SK-N-SH treated with all-trans-retinoic acid at 6 μM for 48 hours (cell line): ENCODE measurements around the gene RAPGEF5.

Source experiments
- ATAC-seq: fragments of 200-7000 bp; cut with Tn5 transposase; 3 replicates; pipeline ENCODE4 v1.9.1; 2020; ENCODE audit warnings: mild to moderate bottlenecking, moderate library complexity
- ARNTL ChIP-seq: fragments of 450-650 bp; formaldehyde crosslinking; IDR thresholded peaks from 2 replicates; pipeline ENCODE4 v1.5.0; 2020; ENCODE audit warnings: low read depth, mild to moderate bottlenecking, moderate library complexity, borderline replicate concordance
- BACH2 ChIP-seq: fragments of 250-450 bp; sonication (Bioruptor Pico); IDR thresholded peaks from 2 replicates; pipeline ENCODE4 v1.9.0; 2021; ENCODE audit warnings: mild to moderate bottlenecking, borderline replicate concordance
- CREB5 ChIP-seq: fragments of 250-450 bp; sonication (Bioruptor Pico); IDR thresholded peaks from 2 replicates; pipeline ENCODE4 v1.5.1; 2020; ENCODE audit warnings: low read depth, mild to moderate bottlenecking, moderate library complexity
- CSDC2 ChIP-seq: fragments of 250-450 bp; sonication (Bioruptor Pico); IDR thresholded peaks from 2 replicates; pipeline ENCODE4 v1.5.0; 2020; ENCODE audit warnings: mild to moderate bottlenecking, moderate library complexity
- ESRRG ChIP-seq: fragments of 250-450 bp; sonication (Bioruptor Pico); IDR thresholded peaks from 2 replicates; pipeline ENCODE4 v1.6.1; 2021; ENCODE audit warnings: mild to moderate bottlenecking
- GLIS3 ChIP-seq: fragments of 250-450 bp; sonication (Bioruptor Pico); IDR thresholded peaks from 2 replicates; pipeline ENCODE4 v1.5.0; 2020; ENCODE audit warnings: mild to moderate bottlenecking, moderate library complexity
- OSR1 ChIP-seq: fragments of 250-450 bp; sonication (Bioruptor Pico); IDR thresholded peaks from 2 replicates; pipeline ENCODE4 v1.8.0; 2022; ENCODE audit warnings: moderate library complexity, mild to moderate bottlenecking, inconsistent platforms
- PATZ1 ChIP-seq: fragments of 250-450 bp; sonication (Bioruptor Pico); IDR thresholded peaks from 2 replicates; pipeline ENCODE4 v1.8.0; 2020; ENCODE audit warnings: mild to moderate bottlenecking, moderate library complexity, borderline replicate concordance
- POU6F1 ChIP-seq: fragments of 250-450 bp; sonication (Bioruptor Pico); IDR thresholded peaks from 2 replicates; pipeline ENCODE4 v1.8.0; 2021; ENCODE audit warnings: low read depth, mild to moderate bottlenecking, moderate library complexity, borderline replicate concordance
- PPARA ChIP-seq: fragments of 250-450 bp; sonication (Bioruptor Pico); IDR thresholded peaks from 2 replicates; pipeline ENCODE4 v1.5.0; 2020; ENCODE audit warnings: mild to moderate bottlenecking, borderline replicate concordance
- RARB ChIP-seq: fragments of 250-450 bp; sonication (Bioruptor Pico); IDR thresholded peaks from 2 replicates; pipeline ENCODE4 v1.8.0; 2021; ENCODE audit warnings: mild to moderate bottlenecking, moderate library complexity
- SNAI2 ChIP-seq: fragments of 250-450 bp; sonication (Bioruptor Pico); IDR thresholded peaks from 2 replicates; pipeline ENCODE4 v1.5.0; 2020; ENCODE audit warnings: mild to moderate bottlenecking, moderate library complexity
- TCF4 ChIP-seq: fragments of 250-450 bp; sonication (Bioruptor Pico); IDR thresholded peaks from 2 replicates; pipeline ENCODE4 v1.8.0; 2021; ENCODE audit warnings: mild to moderate bottlenecking, moderate library complexity, borderline replicate concordance
- TOX ChIP-seq: fragments of 250-450 bp; sonication (Bioruptor Pico); IDR thresholded peaks from 2 replicates; pipeline ENCODE4 v1.8.0; 2021; ENCODE audit warnings: mild to moderate bottlenecking, moderate library complexity, borderline replicate concordance
- ZC3H10 ChIP-seq: fragments of 250-450 bp; sonication (Bioruptor Pico); IDR thresholded peaks from 2 replicates; pipeline ENCODE4 v1.5.1; 2021; ENCODE audit warnings: mild to moderate bottlenecking, moderate library complexity
- ZFP3 ChIP-seq: fragments of 250-450 bp; sonication (Bioruptor Pico); IDR thresholded peaks from 2 replicates; pipeline ENCODE4 v1.5.0; 2020; ENCODE audit warnings: mild to moderate bottlenecking, moderate library complexity
- ZFP30 ChIP-seq: fragments of 450-650 bp; formaldehyde crosslinking; IDR thresholded peaks from 2 replicates; pipeline ENCODE4 v1.5.0; 2022; ENCODE audit warnings: mild to moderate bottlenecking, moderate library complexity
- ZNF565 ChIP-seq: fragments of 450-650 bp; formaldehyde crosslinking; conservative IDR thresholded peaks from 2 replicates; pipeline ENCODE4 v1.5.0; 2020; ENCODE audit warnings: low read depth, mild to moderate bottlenecking, moderate library complexity
- ZNF70 ChIP-seq: fragments of 450-650 bp; formaldehyde crosslinking; IDR thresholded peaks from 2 replicates; pipeline ENCODE4 v1.5.0; 2020; ENCODE audit warnings: mild to moderate bottlenecking, moderate library complexity
- ZNF8 ChIP-seq: fragments of 450-650 bp; formaldehyde crosslinking; IDR thresholded peaks from 2 replicates; pipeline ENCODE4 v1.5.0; 2020; ENCODE audit warnings: mild to moderate bottlenecking, moderate library complexity
- TF ChIP-seq, protein P1 (sequence below): fragments of 250-450 bp; sonication (Bioruptor Pico); IDR thresholded peaks from 2 replicates; pipeline ENCODE4 v1.5.1; 2021; ENCODE audit warnings: mild to moderate bottlenecking, moderate library complexity

The RAPGEF5 gene

DNA sequence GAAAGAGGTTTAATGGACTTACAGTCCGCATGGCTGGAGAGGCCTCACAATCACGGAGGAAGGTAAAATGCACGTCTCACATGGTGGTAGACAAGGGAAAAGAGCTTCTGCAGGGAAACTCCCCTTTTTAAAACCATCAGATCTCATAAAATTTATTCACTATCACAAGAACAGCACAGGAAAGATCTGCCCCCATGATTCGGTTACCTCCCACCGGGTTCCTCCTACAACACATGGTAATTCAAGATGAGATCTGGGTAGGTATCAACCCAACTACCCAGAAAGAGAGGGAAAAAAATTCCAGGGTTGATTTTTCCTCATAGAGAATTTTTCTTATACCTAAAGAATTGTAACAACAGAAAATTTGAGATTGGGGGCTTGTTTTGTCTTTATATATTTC lies 13.9 kb downstream of the RAPGEF5 start:
- TF ChIP-seq ARNTL (CRISPR knock-in tag) (no peak), TCF4 (CRISPR knock-in tag) (no peak), TOX (CRISPR knock-in tag) (no peak), ZFP3 (CRISPR knock-in tag) (no peak), CREB5 (no peak), ESRRG (no peak), BACH2 (CRISPR knock-in tag) (no peak), GLIS3 (CRISPR knock-in tag) (no peak), PATZ1 (CRISPR knock-in tag) (no peak), ZNF70 (CRISPR knock-in tag) (no peak), ZFP30 (CRISPR knock-in tag) (no peak), SNAI2 (CRISPR knock-in tag) (no peak), RARB (no peak), ZNF8 (CRISPR knock-in tag) (no peak), POU6F1 (no peak), ZNF565 (CRISPR knock-in tag) (no peak), CSDC2 (CRISPR knock-in tag) (no peak), ZC3H10 (CRISPR knock-in tag) (no peak)
- TF ChIP-seq, all 23 proteins: peak for 0
- no peak for ATAC-seq

GRCh38 chr7:22339725-22340390 lies 17.1 kb downstream of the RAPGEF5 start:
- no peak for ATAC-seq
- TF ChIP-seq SNAI2 (CRISPR knock-in tag) (no peak), ZNF70 (CRISPR knock-in tag) (no peak), ARNTL (CRISPR knock-in tag) (no peak), TOX (CRISPR knock-in tag) (no peak), PATZ1 (CRISPR knock-in tag) (no peak), PPARA (CRISPR knock-in tag) (no peak), POU6F1 (no peak), ZNF565 (CRISPR knock-in tag) (no peak), ZC3H10 (CRISPR knock-in tag) (no peak), BACH2 (CRISPR knock-in tag) (no peak), ZFP30 (CRISPR knock-in tag) (no peak), TCF4 (CRISPR knock-in tag) (no peak), ESRRG (no peak), OSR1 (no peak), ZFP3 (CRISPR knock-in tag) (no peak)
- TF ChIP-seq, protein P1, sequence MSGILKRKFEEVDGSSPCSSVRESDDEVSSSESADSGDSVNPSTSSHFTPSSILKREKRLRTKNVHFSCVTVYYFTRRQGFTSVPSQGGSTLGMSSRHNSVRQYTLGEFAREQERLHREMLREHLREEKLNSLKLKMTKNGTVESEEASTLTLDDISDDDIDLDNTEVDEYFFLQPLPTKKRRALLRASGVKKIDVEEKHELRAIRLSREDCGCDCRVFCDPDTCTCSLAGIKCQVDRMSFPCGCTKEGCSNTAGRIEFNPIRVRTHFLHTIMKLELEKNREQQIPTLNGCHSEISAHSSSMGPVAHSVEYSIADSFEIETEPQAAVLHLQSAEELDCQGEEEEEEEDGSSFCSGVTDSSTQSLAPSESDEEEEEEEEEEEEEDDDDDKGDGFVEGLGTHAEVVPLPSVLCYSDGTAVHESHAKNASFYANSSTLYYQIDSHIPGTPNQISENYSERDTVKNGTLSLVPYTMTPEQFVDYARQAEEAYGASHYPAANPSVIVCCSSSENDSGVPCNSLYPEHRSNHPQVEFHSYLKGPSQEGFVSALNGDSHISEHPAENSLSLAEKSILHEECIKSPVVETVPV (CRISPR knock-in tag): no peak
